Measurements from ENCODE around the gene FLAD1.

DNA sequence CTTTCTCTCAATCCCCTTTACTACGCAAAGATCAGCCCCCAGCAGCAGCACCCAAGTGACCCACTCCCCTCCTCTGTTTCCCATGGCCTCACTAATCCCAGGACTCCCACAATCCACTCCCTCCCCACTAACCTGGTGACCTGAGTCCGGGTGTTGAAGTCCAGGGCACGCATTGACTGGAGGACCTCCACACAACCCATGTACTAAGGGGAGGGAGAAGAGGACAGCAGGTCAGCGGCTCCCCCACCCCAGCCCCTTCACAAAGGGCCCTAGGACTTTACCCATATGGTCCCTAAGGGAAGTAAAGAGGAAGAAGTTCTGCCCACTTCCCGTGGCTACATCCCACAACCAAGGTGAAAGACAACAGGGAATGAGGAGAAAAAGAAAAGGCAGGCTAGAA lies 13.9 kb upstream of the FLAD1 start:
- TF ChIP-seq, protein P1, sequence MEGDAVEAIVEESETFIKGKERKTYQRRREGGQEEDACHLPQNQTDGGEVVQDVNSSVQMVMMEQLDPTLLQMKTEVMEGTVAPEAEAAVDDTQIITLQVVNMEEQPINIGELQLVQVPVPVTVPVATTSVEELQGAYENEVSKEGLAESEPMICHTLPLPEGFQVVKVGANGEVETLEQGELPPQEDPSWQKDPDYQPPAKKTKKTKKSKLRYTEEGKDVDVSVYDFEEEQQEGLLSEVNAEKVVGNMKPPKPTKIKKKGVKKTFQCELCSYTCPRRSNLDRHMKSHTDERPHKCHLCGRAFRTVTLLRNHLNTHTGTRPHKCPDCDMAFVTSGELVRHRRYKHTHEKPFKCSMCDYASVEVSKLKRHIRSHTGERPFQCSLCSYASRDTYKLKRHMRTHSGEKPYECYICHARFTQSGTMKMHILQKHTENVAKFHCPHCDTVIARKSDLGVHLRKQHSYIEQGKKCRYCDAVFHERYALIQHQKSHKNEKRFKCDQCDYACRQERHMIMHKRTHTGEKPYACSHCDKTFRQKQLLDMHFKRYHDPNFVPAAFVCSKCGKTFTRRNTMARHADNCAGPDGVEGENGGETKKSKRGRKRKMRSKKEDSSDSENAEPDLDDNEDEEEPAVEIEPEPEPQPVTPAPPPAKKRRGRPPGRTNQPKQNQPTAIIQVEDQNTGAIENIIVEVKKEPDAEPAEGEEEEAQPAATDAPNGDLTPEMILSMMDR (conservative IDR thresholded peaks at IDR 0.05; ENCODE audit: low read length): no peak
- no peak for TF ChIP-seq EZH2phosphoT487 (IDR thresholded peaks at IDR 0.05; ENCODE audit: borderline replicate concordance)
